Activated naive CD4-positive, alpha-beta T cell treated with anti-CD3 and anti-CD28 coated beads, Interleukin-2, amount 50 U/mL, for 24 hours (primary cell): ENCODE data around the gene TFPI2.
A peak's percentile ranks its signal among the peaks of the same experiment; 100 is the strongest.
"Not testable (repeated sequence)": the region's sequence is repeated elsewhere in the genome, so short reads cannot be mapped to it uniquely, and the experiment has no call there.

Experiments
- H3K27ac Mint-ChIP-seq: one replicate; pipeline ENCODE4 v1.8.0; 2021; ENCODE audit warnings: mild to moderate bottlenecking, mixed read lengths
- H3K27me3 Mint-ChIP-seq: one replicate; pipeline ENCODE4 v1.8.0; 2021; ENCODE audit warnings: mixed read lengths
- H3K36me3 Mint-ChIP-seq: one replicate; pipeline ENCODE4 v1.8.0; 2021; ENCODE audit warnings: mixed read lengths
- H3K4me1 Mint-ChIP-seq: one replicate; pipeline ENCODE4 v1.8.0; 2021; ENCODE audit warnings: mixed read lengths
- H3K4me3 Mint-ChIP-seq: one replicate; pipeline ENCODE4 v1.8.0; 2021; ENCODE audit warnings: mild to moderate bottlenecking, mixed read lengths
- H3K9me3 Mint-ChIP-seq: one replicate; pipeline ENCODE4 v1.8.0; 2021; ENCODE audit warnings: mixed read lengths

Gene TFPI2, protein sequence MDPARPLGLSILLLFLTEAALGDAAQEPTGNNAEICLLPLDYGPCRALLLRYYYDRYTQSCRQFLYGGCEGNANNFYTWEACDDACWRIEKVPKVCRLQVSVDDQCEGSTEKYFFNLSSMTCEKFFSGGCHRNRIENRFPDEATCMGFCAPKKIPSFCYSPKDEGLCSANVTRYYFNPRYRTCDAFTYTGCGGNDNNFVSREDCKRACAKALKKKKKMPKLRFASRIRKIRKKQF

DNA sequence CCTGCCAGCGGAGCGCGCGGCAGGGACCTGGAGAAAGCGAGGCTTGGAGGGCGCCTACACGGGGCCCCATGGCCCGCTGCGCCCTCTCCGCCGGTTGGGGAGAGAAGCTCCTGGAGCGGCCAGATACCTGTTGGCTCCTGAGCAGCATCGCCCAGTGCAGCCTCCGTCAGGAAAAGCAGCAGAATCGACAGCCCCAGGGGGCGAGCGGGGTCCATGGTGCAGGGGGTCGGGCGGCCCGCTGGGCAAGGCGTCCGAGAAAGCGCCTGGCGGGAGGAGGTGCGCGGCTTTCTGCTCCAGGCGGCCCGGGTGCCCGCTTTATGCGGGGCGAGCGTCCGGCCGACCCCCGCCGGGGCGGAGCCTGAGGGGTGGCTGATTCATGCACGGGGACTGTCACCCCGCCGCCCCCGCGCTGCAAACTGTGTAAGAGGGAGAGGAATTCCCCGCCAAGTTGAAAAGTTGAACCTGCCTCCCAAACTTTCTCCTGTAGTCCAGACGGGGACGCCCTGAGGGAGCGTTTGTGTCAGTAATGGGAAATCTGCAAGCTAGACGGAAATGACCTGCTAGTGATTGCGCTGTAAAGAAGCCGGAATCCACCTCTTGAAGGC, at the start of gene TFPI2:
Gene TFPI2, minus strand, starts transcription at position 290 of the 605 bp plus-strand sequence. Its CDS starts 75 bp downstream, at position 215.
- H3K4me1 Mint-ChIP-seq, result peaks cover 8% of the 10 kb centered on the region
- no peak within 1 kb of the TSS for H3K27ac Mint-ChIP-seq
- peaks cover 37% of the 10 kb centered on the region for H3K27me3 Mint-ChIP-seq
- H3K9me3 Mint-ChIP-seq, result no peaks in the 10 kb centered on the region
- peak within 1 kb of the TSS; percentile 74 for H3K4me3 Mint-ChIP-seq
- no peaks in the 10 kb centered on the region for H3K36me3 Mint-ChIP-seq

GRCh38 chr7:93938293-93938692, 47.7 kb upstream of the TFPI2 start:
- Mint-ChIP-seq H3K27me3 (peaks cover 6% of the 10 kb centered on the region), H3K36me3 (no peaks in the 10 kb centered on the region), H3K4me3 (no peak overlapping the region), H3K27ac (no peak overlapping the region), H3K9me3 (peaks cover 5% of the 10 kb centered on the region), H3K4me1 (no peaks in the 10 kb centered on the region)

- H3K36me3 Mint-ChIP-seq, result no peaks in the 10 kb centered on the region
- peaks cover 5% of the 10 kb centered on the region for H3K9me3 Mint-ChIP-seq
- H3K27ac Mint-ChIP-seq, result no peak overlapping the region
- no peaks in the 10 kb centered on the region for H3K4me1 Mint-ChIP-seq
- H3K4me3 Mint-ChIP-seq, result no peak overlapping the region
- peaks cover 6% of the 10 kb centered on the region for H3K27me3 Mint-ChIP-seq
These were observed 47.3 kb upstream of the TFPI2 start for GRCh38 chr7:93937818-93938217.

DNA sequence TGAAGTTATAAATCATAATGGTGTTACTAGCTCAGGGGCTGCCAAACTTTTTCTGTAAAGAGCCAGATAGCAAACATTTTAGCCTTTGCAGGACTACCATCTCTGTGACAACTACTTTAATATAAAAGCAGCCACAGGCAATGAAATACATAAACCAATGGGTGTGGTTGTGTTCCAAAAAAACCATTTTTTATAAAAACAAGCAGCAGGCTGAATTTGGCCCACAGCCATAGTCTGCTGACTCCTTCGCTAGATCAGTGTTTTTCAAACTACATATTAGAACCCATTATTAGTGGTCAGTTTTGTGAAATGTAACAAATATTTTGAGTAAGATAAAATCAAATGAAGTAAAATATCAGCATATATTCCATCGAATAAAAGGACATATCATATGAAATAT, 44.5 kb upstream of the TFPI2 start:
- no peak overlapping the region for H3K4me3 Mint-ChIP-seq
- H3K9me3 Mint-ChIP-seq, result peaks cover 5% of the 10 kb centered on the region
- H3K27me3 Mint-ChIP-seq, result peaks cover 9% of the 10 kb centered on the region
- no peak overlapping the region for H3K27ac Mint-ChIP-seq
- no peaks in the 10 kb centered on the region for H3K36me3 Mint-ChIP-seq
- no peaks in the 10 kb centered on the region for H3K4me1 Mint-ChIP-seq

- Mint-ChIP-seq H3K27ac (no peak overlapping the region), H3K4me1 (no peaks in the 10 kb centered on the region), H3K9me3 (peaks cover 5% of the 10 kb centered on the region), H3K4me3 (no peak overlapping the region), H3K27me3 (peaks cover 12% of the 10 kb centered on the region), H3K36me3 (no peaks in the 10 kb centered on the region)
These were observed 42.6 kb upstream of the TFPI2 start for GRCh38 chr7:93933156-93933555.

- H3K27me3 Mint-ChIP-seq, result peaks cover 15% of the 10 kb centered on the region
- no peaks in the 10 kb centered on the region for H3K4me1 Mint-ChIP-seq
- H3K9me3 Mint-ChIP-seq, result no peaks in the 10 kb centered on the region
- H3K4me3 Mint-ChIP-seq, result no peak overlapping the region
- H3K36me3 Mint-ChIP-seq, result no peaks in the 10 kb centered on the region
- no peak overlapping the region for H3K27ac Mint-ChIP-seq
These were observed 41.1 kb upstream of the TFPI2 start for GRCh38 chr7:93931655-93932054.

DNA sequence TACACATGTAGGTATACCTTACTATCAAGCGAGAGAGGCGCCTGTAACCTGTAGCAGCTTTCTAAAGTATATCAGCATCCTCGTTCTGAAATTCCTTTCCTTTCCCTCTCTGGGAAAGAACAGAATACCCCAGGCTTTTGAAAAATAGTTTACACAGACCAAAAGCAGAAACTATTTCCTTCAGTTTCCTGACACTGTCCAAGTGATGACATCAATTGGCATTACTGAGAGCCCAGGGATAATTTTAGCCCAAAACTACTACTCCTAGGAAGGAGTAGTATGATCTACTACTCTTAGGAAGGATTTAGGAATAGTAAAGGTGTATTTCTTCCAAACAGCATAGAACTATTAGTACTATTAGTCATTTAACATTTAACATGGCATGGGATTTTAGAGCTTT, 37.0 kb upstream of the TFPI2 start:
- no peak overlapping the region for H3K27ac Mint-ChIP-seq
- H3K4me3 Mint-ChIP-seq, result no peak overlapping the region
- H3K9me3 Mint-ChIP-seq, result no peaks in the 10 kb centered on the region
- no peaks in the 10 kb centered on the region for H3K4me1 Mint-ChIP-seq
- no peaks in the 10 kb centered on the region for H3K36me3 Mint-ChIP-seq
- peaks cover 23% of the 10 kb centered on the region for H3K27me3 Mint-ChIP-seq

GRCh38 chr7:93926800-93927199, 36.2 kb upstream of the TFPI2 start:
- H3K36me3 Mint-ChIP-seq, result no peaks in the 10 kb centered on the region
- H3K4me1 Mint-ChIP-seq, result peaks cover 4% of the 10 kb centered on the region

GRCh38 chr7:93923942-93924341, 33.4 kb upstream of the TFPI2 start:
- Mint-ChIP-seq H3K4me3 (no peak overlapping the region), H3K36me3 (no peaks in the 10 kb centered on the region), H3K27me3 (peaks cover 28% of the 10 kb centered on the region), H3K9me3 (no peaks in the 10 kb centered on the region), H3K27ac (no peak overlapping the region), H3K4me1 (peaks cover 10% of the 10 kb centered on the region)

More at GRCh38 chr7:93926800-93927199, 36.2 kb upstream of the TFPI2 start:
- no peak overlapping the region for H3K27ac Mint-ChIP-seq
- H3K9me3 Mint-ChIP-seq, result no peaks in the 10 kb centered on the region
- H3K27me3 Mint-ChIP-seq, result peaks cover 23% of the 10 kb centered on the region
- H3K4me3 Mint-ChIP-seq, result no peak overlapping the region

DNA sequence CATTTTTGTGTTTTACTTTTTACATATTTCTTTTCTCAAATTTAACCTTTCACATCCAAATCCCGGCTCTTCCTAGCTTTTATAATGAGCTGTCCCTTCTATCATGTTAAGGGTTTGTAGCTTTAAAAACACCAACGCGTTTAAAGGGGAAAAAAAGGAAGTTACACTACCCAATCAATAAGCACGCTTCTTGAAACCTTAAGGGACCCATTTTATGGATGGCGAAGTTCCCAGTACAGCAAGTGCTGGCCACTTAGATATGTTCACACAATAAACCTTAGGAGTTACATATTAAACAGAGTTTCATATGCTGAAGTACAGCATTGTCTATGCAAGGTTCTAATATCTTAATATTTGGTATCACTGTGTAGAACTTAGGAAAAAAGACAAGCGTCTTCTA, 32.7 kb upstream of the TFPI2 start:
- peaks cover 10% of the 10 kb centered on the region for H3K4me1 Mint-ChIP-seq
- peaks cover 27% of the 10 kb centered on the region for H3K27me3 Mint-ChIP-seq
- no peaks in the 10 kb centered on the region for H3K36me3 Mint-ChIP-seq
- H3K4me3 Mint-ChIP-seq, result no peak overlapping the region
- no peak overlapping the region for H3K27ac Mint-ChIP-seq
- H3K9me3 Mint-ChIP-seq, result no peaks in the 10 kb centered on the region

GRCh38 chr7:93921607-93922566, 31.3 kb upstream of the TFPI2 start, which contains the start of gene GNG11:
GNG11 (plus strand) TSS chr7:93921735; CDS start chr7:93922138, 403 bp downstream.
- no peaks in the 10 kb centered on the region for H3K36me3 Mint-ChIP-seq
- peak within 1 kb of the TSS; percentile 54 for H3K4me3 Mint-ChIP-seq
- H3K4me1 Mint-ChIP-seq, result peaks cover 10% of the 10 kb centered on the region
- no peaks in the 10 kb centered on the region for H3K9me3 Mint-ChIP-seq
- H3K27me3 Mint-ChIP-seq, result peaks cover 27% of the 10 kb centered on the region
- H3K27ac Mint-ChIP-seq, result no peak within 1 kb of the TSS

DNA sequence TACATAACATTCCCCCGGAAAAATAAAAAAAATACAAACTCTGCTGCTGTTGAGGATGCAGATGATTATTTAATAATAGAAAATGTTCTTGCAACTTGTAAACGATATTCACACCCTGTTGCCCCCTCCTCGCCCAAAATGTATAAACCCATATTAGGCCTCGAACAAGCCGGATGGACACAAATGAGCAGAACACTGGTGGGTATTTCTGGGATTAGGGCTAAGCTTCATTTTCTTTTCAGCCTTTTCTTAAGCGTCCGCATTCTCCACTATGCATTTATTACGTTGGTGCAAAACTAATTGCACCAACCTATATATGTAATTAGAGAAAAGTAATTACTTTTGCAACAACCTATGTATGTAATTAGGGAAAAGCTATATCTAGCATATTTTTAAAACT, 30.6 kb upstream of the TFPI2 start:
- Mint-ChIP-seq H3K4me3 (peak overlapping the region; percentile 7), H3K27me3 (peaks cover 25% of the 10 kb centered on the region), H3K36me3 (no peaks in the 10 kb centered on the region), H3K4me1 (peaks cover 10% of the 10 kb centered on the region), H3K27ac (no peak overlapping the region), H3K9me3 (no peaks in the 10 kb centered on the region)

GRCh38 chr7:93920496-93921182, 30.1 kb upstream of the TFPI2 start:
- H3K4me1 Mint-ChIP-seq, result peaks cover 10% of the 10 kb centered on the region
- H3K27me3 Mint-ChIP-seq, result peaks cover 25% of the 10 kb centered on the region
- H3K9me3 Mint-ChIP-seq, result no peaks in the 10 kb centered on the region
- H3K27ac Mint-ChIP-seq, result peak overlapping the region; percentile 51
- H3K4me3 Mint-ChIP-seq, result no peak overlapping the region
- no peaks in the 10 kb centered on the region for H3K36me3 Mint-ChIP-seq

GRCh38 chr7:93916315-93916714, 25.8 kb upstream of the TFPI2 start:
- H3K4me1 Mint-ChIP-seq, H3K4me3 Mint-ChIP-seq, H3K36me3 Mint-ChIP-seq, H3K9me3 Mint-ChIP-seq, H3K27ac Mint-ChIP-seq: not testable (repeated sequence)
- peaks cover 21% of the 10 kb centered on the region for H3K27me3 Mint-ChIP-seq

DNA sequence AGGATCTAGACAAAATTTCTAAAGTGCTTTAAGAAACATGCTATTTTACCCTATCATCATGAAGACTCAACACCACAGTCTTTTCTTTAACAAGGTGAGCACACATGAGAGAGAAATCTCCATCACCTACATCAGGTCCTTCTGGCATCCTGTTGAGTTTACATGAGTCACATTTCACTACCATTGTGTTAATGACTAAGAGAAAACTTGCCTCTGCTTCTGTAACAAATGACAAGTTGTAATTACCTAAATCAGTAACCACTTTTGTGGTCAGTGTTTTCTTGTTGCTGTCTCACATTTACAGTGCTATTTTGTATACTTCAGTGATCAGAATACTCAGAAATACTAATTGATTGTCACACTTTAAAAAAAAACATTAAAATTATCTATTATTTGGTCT, 25.3 kb upstream of the TFPI2 start:
- H3K27me3 Mint-ChIP-seq, result peaks cover 18% of the 10 kb centered on the region
- H3K36me3 Mint-ChIP-seq, H3K4me3 Mint-ChIP-seq, H3K9me3 Mint-ChIP-seq, H3K4me1 Mint-ChIP-seq, H3K27ac Mint-ChIP-seq: not testable (repeated sequence)
